Skeletal muscle satellite cell (primary cell): ENCODE data around the gene RNF121. TPM values are rescaled to one million over a fixed set of nuclear protein-coding genes. Genes with fewer than 3 reads are reported as not detected.
"Not testable (repeated sequence)": the region's sequence is repeated elsewhere in the genome, so short reads cannot be mapped to it uniquely, and the experiment has no call there.

Source experiments
- H3K27me3 ChIP-seq: 2 replicates; pipeline ENCODE4 v1.7.0; 2013; ENCODE audit warnings: low read length; ENCODE audit not compliant: control insufficient read depth, insufficient read depth
- H3K36me3 ChIP-seq: 2 replicates; pipeline ENCODE4 v1.7.0; 2013; ENCODE audit warnings: mild to moderate bottlenecking, control low read depth, low read length; ENCODE audit not compliant: insufficient read depth
- H3K4me1 ChIP-seq: 2 replicates; pipeline ENCODE4 v1.7.0; 2013; ENCODE audit warnings: low read length; ENCODE audit not compliant: control insufficient read depth, insufficient read depth
- H3K4me2 ChIP-seq: 2 replicates; pipeline ENCODE4 v1.7.0; 2013; ENCODE audit warnings: mild to moderate bottlenecking, low read length
- H3K4me3 ChIP-seq: 2 replicates; pipeline ENCODE4 v1.7.0; 2013; ENCODE audit warnings: low read length
- H3K9ac ChIP-seq: 2 replicates; pipeline ENCODE4 v1.7.0; 2013; ENCODE audit warnings: mild to moderate bottlenecking, low read depth, low read length, moderate library complexity
- H3K9me3 ChIP-seq: replicated peaks from 2 replicates; pipeline ENCODE4 v1.7.0; 2013; ENCODE audit warnings: mild to moderate bottlenecking, control low read depth, low read length
- total RNA-seq: library from RNA; depleted of rRNA; stranded (reverse); fragments of >200 nt; gene quantifications from 2 replicates; pipeline ENCODE4 v1.2.3, GENCODE V29; 2012; rRNA removed

The RNF121 gene
- 10.9 and 16.6 TPM in 2 replicates for total RNA-seq

- Histone ChIP-seq H3K4me1 (peaks cover 26% of the 10 kb centered on the region), H3K36me3 (no peaks in the 10 kb centered on the region), H3K9me3 (no peaks in the 10 kb centered on the region), H3K9ac (peak within 1 kb of the TSS; percentile 92), H3K4me2 (peak within 1 kb of the TSS; percentile 94), H3K27me3 (no peaks in the 10 kb centered on the region), H3K4me3 (peak within 1 kb of the TSS; percentile 86)
Measured at GRCh38 chr11:71928737-71929443, at the start of gene RNF121. Gene RNF121, plus strand, starts transcription at chr11:71929046. Its CDS starts 16 bp downstream, at chr11:71929062.

GRCh38 chr11:71885806-71886205 lies 43.0 kb upstream of the RNF121 start:
- not testable (repeated sequence) for H3K27me3 ChIP-seq, H3K4me3 ChIP-seq, H3K9me3 ChIP-seq, H3K4me2 ChIP-seq, H3K36me3 ChIP-seq, H3K4me1 ChIP-seq, H3K9ac ChIP-seq

- H3K4me1 ChIP-seq, H3K9me3 ChIP-seq, H3K36me3 ChIP-seq, H3K4me2 ChIP-seq, H3K27me3 ChIP-seq, H3K9ac ChIP-seq, H3K4me3 ChIP-seq: not testable (repeated sequence)
Measured at GRCh38 chr11:71888335-71889010, 40.4 kb upstream of the RNF121 start.

- H3K27me3 ChIP-seq, H3K4me3 ChIP-seq, H3K4me1 ChIP-seq, H3K36me3 ChIP-seq, H3K4me2 ChIP-seq, H3K9me3 ChIP-seq, H3K9ac ChIP-seq: not testable (repeated sequence)
Measured at GRCh38 chr11:71889181-71889872, 39.5 kb upstream of the RNF121 start.

- H3K36me3 ChIP-seq, result no peaks in the 10 kb centered on the region
- no peak overlapping the region for H3K4me3 ChIP-seq
- no peaks in the 10 kb centered on the region for H3K9me3 ChIP-seq
- no peaks in the 10 kb centered on the region for H3K4me1 ChIP-seq
- no peak overlapping the region for H3K9ac ChIP-seq
- H3K27me3 ChIP-seq, result no peaks in the 10 kb centered on the region
- H3K4me2 ChIP-seq, result no peak overlapping the region
Measured at GRCh38 chr11:71895961-71896360, 32.9 kb upstream of the RNF121 start.

GRCh38 chr11:71901137-71901536 lies 27.7 kb upstream of the RNF121 start:
- H3K4me3 ChIP-seq, H3K36me3 ChIP-seq, H3K9me3 ChIP-seq, H3K4me1 ChIP-seq, H3K27me3 ChIP-seq, H3K9ac ChIP-seq, H3K4me2 ChIP-seq: not testable (repeated sequence)

GRCh38 chr11:71908218-71908617 lies 20.6 kb upstream of the RNF121 start:
- H3K4me1 ChIP-seq, result no peaks in the 10 kb centered on the region
- no peak overlapping the region for H3K4me3 ChIP-seq
- no peaks in the 10 kb centered on the region for H3K36me3 ChIP-seq
- H3K4me2 ChIP-seq, result no peak overlapping the region
- H3K9ac ChIP-seq, result no peak overlapping the region
- no peaks in the 10 kb centered on the region for H3K27me3 ChIP-seq
- no peaks in the 10 kb centered on the region for H3K9me3 ChIP-seq

GRCh38 chr11:71910775-71911174 lies 18.1 kb upstream of the RNF121 start:
- not testable (repeated sequence) for H3K4me3 ChIP-seq, H3K27me3 ChIP-seq, H3K9ac ChIP-seq, H3K4me1 ChIP-seq, H3K36me3 ChIP-seq, H3K9me3 ChIP-seq, H3K4me2 ChIP-seq

- not testable (repeated sequence) for H3K4me1 ChIP-seq
Measured at GRCh38 chr11:71911321-71911985, 17.4 kb upstream of the RNF121 start.

GRCh38 chr11:71911986-71912340 lies 16.9 kb upstream of the RNF121 start:
- not testable (repeated sequence) for H3K9me3 ChIP-seq, H3K36me3 ChIP-seq, H3K4me2 ChIP-seq, H3K4me3 ChIP-seq, H3K4me1 ChIP-seq, H3K9ac ChIP-seq, H3K27me3 ChIP-seq

More at GRCh38 chr11:71911321-71911985, 17.4 kb upstream of the RNF121 start:
- H3K9me3 ChIP-seq, H3K4me3 ChIP-seq, H3K27me3 ChIP-seq, H3K9ac ChIP-seq, H3K4me2 ChIP-seq, H3K36me3 ChIP-seq: not testable (repeated sequence)

- H3K4me1 ChIP-seq, result no peaks in the 10 kb centered on the region
- H3K4me3 ChIP-seq, result no peak overlapping the region
- no peak overlapping the region for H3K4me2 ChIP-seq
- peaks cover 6% of the 10 kb centered on the region for H3K36me3 ChIP-seq
- H3K27me3 ChIP-seq, result no peaks in the 10 kb centered on the region
- H3K9me3 ChIP-seq, result no peaks in the 10 kb centered on the region
- no peak overlapping the region for H3K9ac ChIP-seq
Measured at GRCh38 chr11:71913756-71914526, 14.9 kb upstream of the RNF121 start.
